Measurements from ENCODE around the gene FREM3.
A peak's percentile ranks its signal among the peaks of the same experiment; 100 is the strongest.
"Not testable (repeated sequence)": the region's sequence is repeated elsewhere in the genome, so short reads cannot be mapped to it uniquely, and the experiment has no call there.

FREM3 gene

DNA sequence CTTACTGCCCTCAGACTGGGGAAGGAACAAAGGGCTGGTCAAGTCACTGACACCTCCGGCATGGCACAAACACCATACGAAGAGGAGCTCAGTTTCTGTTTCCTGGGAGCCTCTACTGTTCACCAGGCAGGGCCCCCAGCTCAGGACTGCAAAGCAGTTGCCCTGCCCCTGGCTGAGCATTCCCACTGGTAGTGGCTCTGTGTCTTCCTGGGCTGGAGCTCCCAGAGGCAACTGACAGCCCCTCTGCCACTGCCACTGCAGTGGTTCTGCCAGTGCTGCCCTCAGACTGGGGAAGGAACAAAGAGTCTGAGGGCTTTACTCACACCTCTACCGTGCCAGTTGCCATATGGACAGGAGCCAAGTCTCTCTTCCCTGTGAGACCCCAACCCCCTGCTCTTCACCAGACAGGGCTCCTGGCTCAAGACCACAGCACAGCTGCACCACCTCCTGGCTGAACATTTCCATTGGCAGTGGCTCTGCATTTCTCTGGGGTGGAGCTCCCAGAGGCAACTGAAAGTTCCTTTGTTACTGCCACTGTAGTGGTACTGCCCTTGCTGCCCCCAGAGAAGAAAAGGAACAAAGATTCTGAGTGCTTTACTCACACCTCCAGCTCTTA, 119.0 kb downstream of the FREM3 start:
- DNase-seq (ENCODE audit: low spot score): no peak

GRCh38 chr4:143575331-143575730, 125.1 kb downstream of the FREM3 start:
- no peak for DNase-seq (ENCODE audit: low spot score)

DNA sequence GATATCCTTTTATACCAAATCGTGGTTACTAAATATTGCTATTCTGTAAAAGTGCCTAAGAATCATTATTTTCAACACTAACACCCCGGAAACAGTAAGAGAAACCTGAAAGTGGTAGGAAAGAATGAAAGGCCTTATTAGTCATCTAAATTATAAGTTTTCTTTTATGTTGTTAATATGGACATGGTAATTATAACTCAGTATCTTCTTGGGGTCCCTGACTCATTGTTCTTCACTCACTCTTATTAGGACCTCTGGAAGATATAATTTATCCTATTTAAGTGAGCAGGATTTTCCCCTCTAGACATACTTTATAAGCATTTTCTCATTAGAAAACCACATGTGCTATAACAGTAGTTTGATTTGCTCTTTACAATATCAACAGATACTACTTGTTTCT, 136.0 kb downstream of the FREM3 start:
- DNase-seq (ENCODE audit: low spot score): no peak

GRCh38 chr4:143559757-143560147, 140.7 kb downstream of the FREM3 start:
- DNase-seq (ENCODE audit: low spot score): peak; percentile 10

DNA sequence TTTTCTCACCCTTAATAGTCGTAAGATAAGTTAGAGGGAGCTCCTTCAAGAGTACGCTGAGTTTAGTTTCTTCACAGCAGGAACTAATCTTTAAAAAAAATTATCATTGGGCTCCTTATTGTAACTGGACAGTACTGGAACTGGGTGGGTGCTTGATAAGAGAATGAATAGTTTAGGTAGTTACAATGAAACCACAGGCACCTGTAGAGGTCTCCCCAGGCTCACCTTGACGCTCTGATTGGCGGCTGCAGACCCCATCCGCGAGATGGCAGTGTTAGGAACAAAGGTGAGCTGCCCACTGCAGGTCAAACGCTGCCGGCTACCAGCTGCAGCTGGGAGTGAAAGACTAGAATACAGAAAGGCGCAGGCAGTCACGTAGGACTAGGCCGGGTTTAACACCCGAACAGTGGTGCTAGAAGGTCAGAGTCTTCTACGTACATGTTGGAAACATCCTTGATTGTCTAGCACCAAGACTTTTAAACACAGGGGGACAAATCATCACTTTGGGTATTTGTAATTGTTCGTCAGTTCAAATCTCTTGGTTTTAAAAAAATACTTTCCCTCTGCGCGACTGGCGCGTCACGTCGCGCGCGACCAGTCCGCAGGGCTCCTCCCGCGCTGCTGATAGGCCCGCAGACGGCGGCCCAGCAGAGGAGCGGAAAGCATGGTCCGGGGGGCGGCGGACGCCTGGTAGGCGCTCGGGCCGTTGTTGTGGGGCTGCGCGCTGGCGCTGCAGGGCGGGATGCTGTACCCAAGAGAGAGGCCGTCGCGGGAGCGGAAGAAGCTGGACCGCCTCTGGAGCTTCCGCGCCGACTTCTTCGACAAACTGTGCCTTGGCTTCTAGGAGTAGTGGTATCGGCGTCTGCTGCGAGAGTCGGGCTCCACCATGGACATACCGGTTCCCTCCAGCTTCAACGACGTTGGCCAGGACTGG, 141.4 kb downstream of the FREM3 start:
- peak; percentile 81 for DNase-seq (ENCODE audit: low spot score)

GRCh38 chr4:143558286-143558685, 142.2 kb downstream of the FREM3 start:
- no peak for DNase-seq (ENCODE audit: low spot score)

- DNase-seq (ENCODE audit: low spot score): no peak
Observed at GRCh38 chr4:143555676-143556075, 144.8 kb downstream of the FREM3 start.

DNA sequence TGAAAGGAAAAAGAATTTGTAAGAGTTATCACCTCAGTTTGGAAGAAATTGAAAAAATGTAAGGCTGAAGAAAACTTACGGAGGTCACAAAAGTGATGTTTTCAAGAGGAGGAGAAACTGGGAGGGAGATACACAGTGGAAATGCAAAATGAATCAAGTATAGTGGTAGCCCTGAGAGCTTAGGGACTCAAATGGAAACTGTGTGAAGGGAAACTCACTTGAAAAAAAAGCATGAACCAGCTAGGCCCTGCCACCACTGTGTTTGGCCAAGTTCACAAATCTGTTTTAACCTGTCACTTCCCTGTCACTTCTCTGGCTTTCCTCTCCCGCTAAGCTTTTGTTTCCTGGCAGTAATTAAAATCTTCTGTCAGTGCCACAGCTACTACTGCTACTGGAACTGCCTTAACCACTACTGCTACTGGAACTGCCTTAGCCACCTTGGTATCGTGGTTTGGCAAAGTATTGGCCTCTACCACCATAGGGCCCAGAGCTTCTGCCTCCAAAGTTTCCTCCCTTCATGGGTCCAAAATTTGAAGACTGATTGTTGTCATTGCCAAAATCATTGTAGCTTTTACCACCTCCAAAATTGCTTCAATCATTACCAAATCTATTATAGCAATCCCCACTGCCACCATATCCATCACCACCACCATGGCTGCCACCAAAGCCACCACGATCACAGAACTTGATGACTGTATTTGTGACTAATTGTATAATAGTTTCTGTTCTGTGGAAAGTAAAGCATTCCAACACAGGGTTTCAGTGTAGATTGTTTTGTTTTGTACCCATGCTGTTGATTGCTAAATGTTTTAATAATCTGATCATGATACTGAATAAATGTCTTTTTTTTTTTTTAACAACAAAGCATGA, 145.5 kb downstream of the FREM3 start:
- no peak for DNase-seq (ENCODE audit: low spot score)

DNA sequence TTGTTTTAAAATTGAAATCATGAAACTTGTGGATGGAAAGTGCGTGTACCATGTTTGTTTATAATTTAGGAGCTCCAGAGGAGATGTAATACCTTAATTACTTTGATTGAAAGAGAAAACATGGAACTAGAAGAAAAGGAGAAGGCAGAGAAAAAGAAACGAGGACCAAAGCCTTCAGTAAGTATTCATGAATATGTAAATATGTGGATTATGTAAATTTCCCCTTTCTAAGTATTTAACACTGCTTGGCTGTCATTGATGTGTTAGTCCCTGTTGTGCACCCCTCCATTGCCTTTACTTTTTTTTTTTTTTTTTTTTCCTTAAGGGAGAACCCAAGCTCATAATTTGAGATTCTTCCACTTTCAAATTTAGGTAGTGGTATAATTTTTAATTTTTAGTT, 150.5 kb downstream of the FREM3 start:
- DNase-seq (ENCODE audit: low spot score): no peak

GRCh38 chr4:143539670-143540023, 160.8 kb downstream of the FREM3 start:
- no peak for DNase-seq (ENCODE audit: low spot score)

DNA sequence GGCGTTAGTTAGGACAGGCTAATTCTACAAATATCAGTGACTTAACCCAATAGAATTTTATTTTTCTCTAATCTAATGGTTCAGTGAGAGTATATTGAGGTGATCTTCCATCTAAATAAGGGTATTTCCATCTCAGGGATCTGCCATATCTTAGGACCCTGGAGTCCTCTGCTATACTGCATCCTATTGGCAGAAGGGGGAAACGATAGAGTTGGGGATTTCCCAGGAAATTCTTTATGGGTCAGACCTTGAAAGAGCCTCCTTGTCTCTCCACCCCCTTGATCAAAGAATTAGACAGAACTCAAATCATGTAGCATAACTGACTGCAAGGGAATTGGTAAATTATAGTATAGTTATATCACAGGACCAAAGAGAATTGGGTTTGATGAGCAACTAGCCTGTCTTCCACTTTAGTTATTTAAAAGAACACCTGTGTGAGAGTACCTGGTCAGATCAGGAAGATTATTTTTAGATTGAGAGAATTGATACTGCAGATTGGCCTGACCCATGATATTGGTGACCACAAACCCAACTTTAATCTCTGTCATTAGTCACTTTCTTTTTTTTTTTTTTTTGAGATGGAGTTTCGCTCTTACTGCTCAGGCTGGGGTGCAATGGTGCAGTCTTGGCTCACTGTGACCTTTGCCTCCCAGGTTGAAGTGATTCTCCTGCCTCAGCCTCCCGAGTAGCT, 161.4 kb downstream of the FREM3 start:
- DNase-seq (ENCODE audit: low spot score): no peak

GRCh38 chr4:143531788-143532491, 168.5 kb downstream of the FREM3 start:
- no peak for DNase-seq (ENCODE audit: low spot score)

GRCh38 chr4:143531380-143531779, 169.1 kb downstream of the FREM3 start:
- DNase-seq (ENCODE audit: low spot score): no peak

GRCh38 chr4:143528046-143528445, 172.4 kb downstream of the FREM3 start:
- not testable (repeated sequence) for DNase-seq (ENCODE audit: low spot score)
